H9 (cell line): ENCODE data around the gene ALG12. TPM values are rescaled to one million over a fixed set of nuclear protein-coding genes. Genes with fewer than 3 reads are reported as not detected.

Source experiments
- DNase-seq: peaks from one replicate; pipeline ENCODE4 v3.0.0-alpha.2; 2017
- H2AFZ ChIP-seq: one replicate; pipeline ENCODE4 v1.6.1; 2013; ENCODE audit warnings: mild to moderate bottlenecking, low read length, control low read depth, moderate library complexity
- H2AK5ac ChIP-seq: 2 replicates; pipeline ENCODE4 v1.6.1; 2013; ENCODE audit warnings: low read length, control low read depth, mixed read lengths; ENCODE audit not compliant: insufficient read length
- H2BK120ac ChIP-seq: one replicate; pipeline ENCODE4 v1.6.1; 2013; ENCODE audit warnings: low read depth, mild to moderate bottlenecking, low read length, control low read depth, inconsistent platforms; ENCODE audit not compliant: poor library complexity, severe bottlenecking
- H2BK12ac ChIP-seq: 2 replicates; pipeline ENCODE4 v1.6.1; 2013; ENCODE audit warnings: low read length, control low read depth, mixed read lengths, low read depth; ENCODE audit not compliant: insufficient read length
- H2BK15ac ChIP-seq: 2 replicates; pipeline ENCODE4 v1.6.1; 2013; ENCODE audit warnings: low read depth, low read length, control low read depth
- H2BK20ac ChIP-seq: one replicate; pipeline ENCODE4 v1.6.1; 2013; ENCODE audit warnings: low read depth, mild to moderate bottlenecking, low read length, control low read depth, inconsistent platforms; ENCODE audit not compliant: poor library complexity, severe bottlenecking
- H2BK5ac ChIP-seq: 2 replicates; pipeline ENCODE4 v1.6.1; 2013; ENCODE audit warnings: low read length, control low read depth, mixed read lengths; ENCODE audit not compliant: insufficient read length
- H3K14ac ChIP-seq: 2 replicates; pipeline ENCODE4 v1.6.1; 2013; ENCODE audit warnings: low read length, control low read depth; ENCODE audit not compliant: insufficient read depth
- H3K18ac ChIP-seq: 2 replicates; pipeline ENCODE4 v1.6.1; 2013; ENCODE audit warnings: low read depth, mild to moderate bottlenecking, mixed read lengths, low read length, control low read depth; ENCODE audit not compliant: insufficient read length
- H3K23ac ChIP-seq: 2 replicates; pipeline ENCODE4 v1.6.1; 2013; ENCODE audit warnings: low read length, control low read depth, mixed read lengths, low read depth; ENCODE audit not compliant: insufficient read length
- H3K23me2 ChIP-seq: 2 replicates; pipeline ENCODE4 v1.6.1; 2013; ENCODE audit warnings: low read depth, mild to moderate bottlenecking, mixed read lengths, low read length, control low read depth; ENCODE audit not compliant: insufficient read length, poor library complexity, severe bottlenecking
- H3K27ac ChIP-seq: 2 replicates; pipeline ENCODE4 v1.5.1; 2013; ENCODE audit warnings: low read length, control low read depth, mixed read lengths, low read depth; ENCODE audit not compliant: insufficient read length
- H3K27me3 ChIP-seq: 2 replicates; pipeline ENCODE4 v1.6.1; 2013; ENCODE audit warnings: low read length, control low read depth, inconsistent platforms; ENCODE audit not compliant: insufficient read depth
- H3K4ac ChIP-seq: 2 replicates; pipeline ENCODE4 v1.6.1; 2013; ENCODE audit warnings: low read depth, mild to moderate bottlenecking, control low read depth, inconsistent platforms, low read length, moderate library complexity
- H3K4me1 ChIP-seq: 2 replicates; pipeline ENCODE4 v1.6.1; 2013; ENCODE audit warnings: low read length, control low read depth, inconsistent platforms; ENCODE audit not compliant: insufficient read depth
- H3K4me2 ChIP-seq: 2 replicates; pipeline ENCODE4 v1.6.1; 2013; ENCODE audit warnings: low read length, control low read depth, mixed read lengths; ENCODE audit not compliant: insufficient read length, insufficient read depth
- H3K56ac ChIP-seq: 2 replicates; pipeline ENCODE4 v1.6.1; 2013; ENCODE audit warnings: low read depth, mild to moderate bottlenecking, mixed read lengths, low read length, control low read depth; ENCODE audit not compliant: insufficient read length
- H3K79me1 ChIP-seq: 2 replicates; pipeline ENCODE4 v1.6.1; 2013; ENCODE audit warnings: low read depth, mild to moderate bottlenecking, moderate library complexity, low read length, control low read depth, inconsistent platforms; ENCODE audit not compliant: insufficient read depth, poor library complexity, severe bottlenecking
- H3K79me2 ChIP-seq: 2 replicates; pipeline ENCODE4 v1.6.1; 2013; ENCODE audit warnings: low read length, control low read depth, inconsistent platforms; ENCODE audit not compliant: insufficient read depth
- H3K9ac ChIP-seq: 2 replicates; pipeline ENCODE4 v1.6.1; 2013; ENCODE audit warnings: low read length, control low read depth, mixed read lengths; ENCODE audit not compliant: insufficient read length; ENCODE audit errors: extremely low read depth
- H3K9me3 ChIP-seq: one replicate; pipeline ENCODE4 v1.6.1; 2013; ENCODE audit warnings: low read depth, low read length, inconsistent platforms; ENCODE audit not compliant: control insufficient read depth
- H3T11ph ChIP-seq: one replicate; pipeline ENCODE4 v1.6.1; 2013; ENCODE audit warnings: mild to moderate bottlenecking, low read length, control low read depth, inconsistent platforms
- H4K20me1 ChIP-seq: one replicate; pipeline ENCODE4 v1.6.1; 2013; ENCODE audit not compliant: control insufficient read depth, insufficient read length, insufficient read depth
- H4K5ac ChIP-seq: 2 replicates; pipeline ENCODE4 v1.6.1; 2013; ENCODE audit warnings: low read depth, mild to moderate bottlenecking, mixed read lengths, low read length, control low read depth; ENCODE audit not compliant: insufficient read length
- H4K8ac ChIP-seq: replicated peaks from 2 replicates; pipeline ENCODE4 v1.6.1; 2013; ENCODE audit warnings: low read length, control low read depth, mixed read lengths, low read depth; ENCODE audit not compliant: insufficient read length
- H4K91ac ChIP-seq: 2 replicates; pipeline ENCODE4 v1.6.1; 2013; ENCODE audit warnings: low read depth, mild to moderate bottlenecking, moderate library complexity, mixed read lengths, low read length, control low read depth; ENCODE audit not compliant: insufficient read length
- H3K27ac Mint-ChIP-seq, 3 experiments: 2 replicates in 2 of 3; 3 replicates in 1 of 3; pipeline ENCODE4 v1.8.0; 2020 to 2021; ENCODE audit warnings: mixed read lengths in 3 of 3, mild to moderate bottlenecking in 1 of 3, moderate library complexity in 1 of 3
- H3K27me3 Mint-ChIP-seq: 2 replicates; pipeline ENCODE4 v1.8.0; 2021; ENCODE audit warnings: low read depth, mild to moderate bottlenecking, moderate library complexity, mixed read lengths
- H3K36me3 Mint-ChIP-seq, 3 experiments: 2 replicates in 2 of 3; 3 replicates in 1 of 3; pipeline ENCODE4 v1.8.0; 2020 to 2021; ENCODE audit warnings: low read depth in 3 of 3, mixed read lengths in 3 of 3; ENCODE audit not compliant: insufficient read depth in 1 of 3
- H3K4me1 Mint-ChIP-seq, 2 experiments: 2 replicates each; pipeline ENCODE4 v1.8.0; 2020; ENCODE audit warnings: mixed read lengths in 2 of 2
- H3K4me3 Mint-ChIP-seq, 2 experiments: 2 replicates in 1 of 2; 3 replicates in 1 of 2; pipeline ENCODE4 v1.8.0; 2020 to 2021; ENCODE audit warnings: mild to moderate bottlenecking in 2 of 2, mixed read lengths in 2 of 2, moderate library complexity in 1 of 2
- H3K9me3 Mint-ChIP-seq, 2 experiments: 2 replicates in 1 of 2; 3 replicates in 1 of 2; pipeline ENCODE4 v1.8.0; 2020; ENCODE audit warnings: mild to moderate bottlenecking in 2 of 2, mixed read lengths in 2 of 2, moderate library complexity in 1 of 2
- CTCF ChIP-seq: fragments of 200-600 bp; sonication (generic); conservative IDR thresholded peaks from 3 replicates; pipeline ENCODE4 v1.8.0; 2021; ENCODE audit warnings: antibody characterized with exemption, mild to moderate bottlenecking
- WGBS: extraction: QIAGEN DNeasy Blood & Tissue Kit; methylation state at CpG from one replicate; pipeline ENCODE4 v1.1.7; 2013; ENCODE audit warnings: missing lambda C conversion rate, low lambda C conversion rate, mixed read lengths; ENCODE audit not compliant: insufficient read length; ENCODE audit errors: extremely low coverage; 5-methylcytosine and 5-hydroxymethylcytosine counted together
- total RNA-seq: library from RNA; stranded (reverse); gene quantifications from 2 replicates; pipeline ENCODE4 v1.2.1, GENCODE V29; 2021

ALG12 gene
- total RNA-seq, 1 experiment from 2014 or later: 19.2 TPM

- H3K36me3 Mint-ChIP-seq: peaks cover 0 to 29% (median 11%) of the 10 kb centered on the region in 3 experiments; a peak in 6 of 7 replicates
- Histone ChIP-seq H3K23ac (no peak overlapping the region), H2AFZ (no peak overlapping the region), H3K56ac (no peak overlapping the region), H2BK15ac (no peak overlapping the region), H2AK5ac (no peak overlapping the region), H2BK5ac (no peak overlapping the region), H3K9me3 (no peaks in the 10 kb centered on the region), H4K91ac (no peak overlapping the region), H3K27me3 (no peaks in the 10 kb centered on the region), H3K79me2 (no peaks in the 10 kb centered on the region), H3K4me1 (no peaks in the 10 kb centered on the region), H4K8ac (no peak overlapping the region), H3K4ac (no peak overlapping the region), H2BK12ac (no peak overlapping the region), H3K23me2 (peaks cover 4% of the 10 kb centered on the region), H2BK20ac (no peak overlapping the region), H3K9ac (no peak overlapping the region), H3K79me1 (no peaks in the 10 kb centered on the region), H3K27ac (no peak overlapping the region), H2BK120ac (no peak overlapping the region), H3K18ac (no peak overlapping the region), H3K4me2 (no peak overlapping the region), H4K5ac (no peak overlapping the region), H3K14ac (no peak overlapping the region), H3T11ph (no peak overlapping the region), H4K20me1 (no peaks in the 10 kb centered on the region)
- H3K4me1 Mint-ChIP-seq: peaks cover 3 to 8% of the 10 kb centered on the region in 2 experiments; a peak in 3 of 4 replicates
- peaks cover 2% of the 10 kb centered on the region; the same call in 1 of the 2 replicates for H3K27me3 Mint-ChIP-seq
- TF ChIP-seq CTCF: peak; percentile 36; the same call in 2 of the 3 replicates
- no peak for DNase-seq
- 0 out of 7 replicates have a peak overlapping the region, but pooled peaks of 1 of the 3 experiments have one; percentile 55 for H3K27ac Mint-ChIP-seq
- no peak overlapping the region for H3K4me3 Mint-ChIP-seq
- no peaks in the 10 kb centered on the region for H3K9me3 Mint-ChIP-seq
- WGBS: no CpG with 5 or more reads among the region's 16 CpGs
Observed at GRCh38 chr22:49923445-49923844, 5.2 kb upstream of the ALG12 start.
